Skin of body (tissue), 3 donors: ENCODE results near the gene PRMT7. TPM values are rescaled to one million over a fixed set of nuclear protein-coding genes. Genes with fewer than 3 reads are reported as not detected.

Experiments used
- DNase-seq: peaks from one replicate; lab custom pipeline; 2025; lab: John Stamatoyannopoulos, UW
- small RNA-seq: library from RNA; depleted of rRNA; stranded (forward); fragments of <200 nt; gene quantifications from one replicate; pipeline ENCODE3, GENCODE V24; 2014; ENCODE audit warnings: low replicate concordance
- total RNA-seq: library from RNA; depleted of rRNA; stranded (reverse); fragments of >200 nt; gene quantifications from one replicate; pipeline ENCODE4 v1.2.3, GENCODE V29; 2014

Gene PRMT7
- total RNA-seq, 1 donor from 2014 or later, result 44.6 TPM

- no peak for DNase-seq
Observed at GRCh38 chr16:68389750-68390371, 79.0 kb downstream of the PRMT7 start.

- no peak for DNase-seq
Observed at GRCh38 chr16:68393333-68393732, 82.5 kb downstream of the PRMT7 start.

- no peak for DNase-seq
Observed at GRCh38 chr16:68395167-68395786, 84.5 kb downstream of the PRMT7 start.

- no peak for DNase-seq
Observed at GRCh38 chr16:68395815-68396214, 85.0 kb downstream of the PRMT7 start.

- DNase-seq, result no peak
Observed at GRCh38 chr16:68396481-68396880, 85.7 kb downstream of the PRMT7 start.

- DNase-seq, result no peak
Observed at GRCh38 chr16:68397710-68398201, 86.9 kb downstream of the PRMT7 start.

GRCh38 chr16:68399456-68399855 is 88.6 kb downstream of the PRMT7 start:
- DNase-seq, result no peak

- DNase-seq, result no peak
Observed at GRCh38 chr16:68400083-68400923, 89.5 kb downstream of the PRMT7 start.

GRCh38 chr16:68400924-68401460 is 90.2 kb downstream of the PRMT7 start:
- no peak for DNase-seq

- no peak for DNase-seq
Observed at GRCh38 chr16:68401871-68402747, 91.3 kb downstream of the PRMT7 start.

GRCh38 chr16:68402748-68403040 is 91.9 kb downstream of the PRMT7 start:
- no peak for DNase-seq

- DNase-seq, result no peak
Observed at GRCh38 chr16:68403177-68403576, 92.4 kb downstream of the PRMT7 start.

- DNase-seq, result no peak
Observed at GRCh38 chr16:68403704-68404103, 92.9 kb downstream of the PRMT7 start.

- DNase-seq, result no peak
Observed at GRCh38 chr16:68404736-68405345, 94.0 kb downstream of the PRMT7 start.

- no peak for DNase-seq
Observed at GRCh38 chr16:68406458-68407152, 95.8 kb downstream of the PRMT7 start.

Small RNAs within 50 kb of the gene (small RNA-seq; reads per million reads assigned to genes)
- gene RNU4-30P (not detected), gene RNU6-1262P (not detected)

Other genes with a start within 250 kb of the PRMT7 start
- 21.5 TPM for gene NFATC3, start 225.6 kb upstream of the PRMT7 start, total RNA-seq
- gene ESRP2, start 74.9 kb upstream of the PRMT7 start, total RNA-seq, result 22.9 TPM
- gene PLA2G15, start 65.6 kb upstream of the PRMT7 start, total RNA-seq, result 15.4 TPM
- gene SLC7A6, start 46.5 kb upstream of the PRMT7 start, total RNA-seq, result 18.1 TPM
- gene SLC7A6OS, start 73 bp upstream of the PRMT7 start, total RNA-seq, result 12.3 TPM
- gene SMPD3, start 137.5 kb downstream of the PRMT7 start, total RNA-seq, result 6.7 TPM
- 24.8 TPM for gene ZFP90, start 228.3 kb downstream of the PRMT7 start, total RNA-seq